SK-N-SH treated with all-trans-retinoic acid at 6 μM for 48 hours (cell line): ENCODE results near the gene AKR1B15.

ENCODE experiments used
- ATAC-seq: fragments of 200-7000 bp; cut with Tn5 transposase; 3 replicates; pipeline ENCODE4 v1.9.1; 2020; ENCODE audit warnings: mild to moderate bottlenecking, moderate library complexity
- ARNTL ChIP-seq: fragments of 450-650 bp; formaldehyde crosslinking; IDR thresholded peaks from 2 replicates; pipeline ENCODE4 v1.5.0; 2020; ENCODE audit warnings: low read depth, mild to moderate bottlenecking, moderate library complexity, borderline replicate concordance
- BACH2 ChIP-seq: fragments of 250-450 bp; sonication (Bioruptor Pico); IDR thresholded peaks from 2 replicates; pipeline ENCODE4 v1.9.0; 2021; ENCODE audit warnings: mild to moderate bottlenecking, borderline replicate concordance
- CREB5 ChIP-seq: fragments of 250-450 bp; sonication (Bioruptor Pico); IDR thresholded peaks from 2 replicates; pipeline ENCODE4 v1.5.1; 2020; ENCODE audit warnings: low read depth, mild to moderate bottlenecking, moderate library complexity
- CSRNP3 ChIP-seq: fragments of 250-450 bp; sonication (Bioruptor Pico); IDR thresholded peaks from 2 replicates; pipeline ENCODE4 v1.5.1; 2021; ENCODE audit warnings: mild to moderate bottlenecking, moderate library complexity
- ESRRG ChIP-seq: fragments of 250-450 bp; sonication (Bioruptor Pico); IDR thresholded peaks from 2 replicates; pipeline ENCODE4 v1.6.1; 2021; ENCODE audit warnings: mild to moderate bottlenecking
- ISL1 ChIP-seq: fragments of 250-450 bp; sonication (Bioruptor Pico); IDR thresholded peaks from 2 replicates; pipeline ENCODE4 v2.1.2; 2022; ENCODE audit warnings: mild to moderate bottlenecking, moderate library complexity
- POU6F1 ChIP-seq: fragments of 250-450 bp; sonication (Bioruptor Pico); IDR thresholded peaks from 2 replicates; pipeline ENCODE4 v1.8.0; 2021; ENCODE audit warnings: low read depth, mild to moderate bottlenecking, moderate library complexity, borderline replicate concordance
- PPARA ChIP-seq: fragments of 250-450 bp; sonication (Bioruptor Pico); IDR thresholded peaks from 2 replicates; pipeline ENCODE4 v1.5.0; 2020; ENCODE audit warnings: mild to moderate bottlenecking, borderline replicate concordance
- RARB ChIP-seq: fragments of 250-450 bp; sonication (Bioruptor Pico); IDR thresholded peaks from 2 replicates; pipeline ENCODE4 v1.8.0; 2021; ENCODE audit warnings: mild to moderate bottlenecking, moderate library complexity
- SNAI2 ChIP-seq: fragments of 250-450 bp; sonication (Bioruptor Pico); IDR thresholded peaks from 2 replicates; pipeline ENCODE4 v1.5.0; 2020; ENCODE audit warnings: mild to moderate bottlenecking, moderate library complexity
- TCF4 ChIP-seq: fragments of 250-450 bp; sonication (Bioruptor Pico); IDR thresholded peaks from 2 replicates; pipeline ENCODE4 v1.8.0; 2021; ENCODE audit warnings: mild to moderate bottlenecking, moderate library complexity, borderline replicate concordance
- TOX ChIP-seq: fragments of 250-450 bp; sonication (Bioruptor Pico); IDR thresholded peaks from 2 replicates; pipeline ENCODE4 v1.8.0; 2021; ENCODE audit warnings: mild to moderate bottlenecking, moderate library complexity, borderline replicate concordance
- ZC3H10 ChIP-seq: fragments of 250-450 bp; sonication (Bioruptor Pico); IDR thresholded peaks from 2 replicates; pipeline ENCODE4 v1.5.1; 2021; ENCODE audit warnings: mild to moderate bottlenecking, moderate library complexity
- ZFP3 ChIP-seq: fragments of 250-450 bp; sonication (Bioruptor Pico); IDR thresholded peaks from 2 replicates; pipeline ENCODE4 v1.5.0; 2020; ENCODE audit warnings: mild to moderate bottlenecking, moderate library complexity
- ZFP30 ChIP-seq: fragments of 450-650 bp; formaldehyde crosslinking; IDR thresholded peaks from 2 replicates; pipeline ENCODE4 v1.5.0; 2022; ENCODE audit warnings: mild to moderate bottlenecking, moderate library complexity
- ZNF565 ChIP-seq: fragments of 450-650 bp; formaldehyde crosslinking; conservative IDR thresholded peaks from 2 replicates; pipeline ENCODE4 v1.5.0; 2020; ENCODE audit warnings: low read depth, mild to moderate bottlenecking, moderate library complexity
- ZNF70 ChIP-seq: fragments of 450-650 bp; formaldehyde crosslinking; IDR thresholded peaks from 2 replicates; pipeline ENCODE4 v1.5.0; 2020; ENCODE audit warnings: mild to moderate bottlenecking, moderate library complexity
- TF ChIP-seq, protein P1 (sequence below): fragments of 250-450 bp; sonication (Bioruptor Pico); IDR thresholded peaks from 2 replicates; pipeline ENCODE4 v1.8.0; 2020; ENCODE audit warnings: mild to moderate bottlenecking, moderate library complexity, borderline replicate concordance
- TF ChIP-seq, protein P2 (sequence below): fragments of 250-450 bp; sonication (Bioruptor Pico); IDR thresholded peaks from 2 replicates; pipeline ENCODE4 v1.5.0; 2020; ENCODE audit warnings: mild to moderate bottlenecking, moderate library complexity

The AKR1B15 gene

DNA sequence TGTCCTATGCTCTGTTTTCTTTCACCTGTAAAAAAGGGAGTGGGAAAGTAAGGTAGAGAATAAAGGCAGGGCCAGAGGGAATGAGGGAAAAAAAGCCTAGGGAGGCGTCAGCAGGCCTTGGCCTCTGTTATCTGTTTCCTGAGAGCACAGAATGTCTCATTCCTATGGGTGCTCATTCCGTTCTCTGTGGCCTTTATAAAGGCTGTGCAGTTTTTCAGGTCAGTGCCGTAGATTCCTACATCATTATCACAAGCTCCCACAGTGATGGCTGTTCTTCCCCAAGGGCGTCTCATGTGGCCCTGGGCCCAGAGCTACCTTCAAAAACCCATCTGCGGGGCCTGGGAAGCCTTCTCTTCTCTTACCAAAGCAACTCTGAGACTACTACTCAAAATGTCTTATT, 38.3 kb upstream of the AKR1B15 start:
- TF ChIP-seq, protein P1, sequence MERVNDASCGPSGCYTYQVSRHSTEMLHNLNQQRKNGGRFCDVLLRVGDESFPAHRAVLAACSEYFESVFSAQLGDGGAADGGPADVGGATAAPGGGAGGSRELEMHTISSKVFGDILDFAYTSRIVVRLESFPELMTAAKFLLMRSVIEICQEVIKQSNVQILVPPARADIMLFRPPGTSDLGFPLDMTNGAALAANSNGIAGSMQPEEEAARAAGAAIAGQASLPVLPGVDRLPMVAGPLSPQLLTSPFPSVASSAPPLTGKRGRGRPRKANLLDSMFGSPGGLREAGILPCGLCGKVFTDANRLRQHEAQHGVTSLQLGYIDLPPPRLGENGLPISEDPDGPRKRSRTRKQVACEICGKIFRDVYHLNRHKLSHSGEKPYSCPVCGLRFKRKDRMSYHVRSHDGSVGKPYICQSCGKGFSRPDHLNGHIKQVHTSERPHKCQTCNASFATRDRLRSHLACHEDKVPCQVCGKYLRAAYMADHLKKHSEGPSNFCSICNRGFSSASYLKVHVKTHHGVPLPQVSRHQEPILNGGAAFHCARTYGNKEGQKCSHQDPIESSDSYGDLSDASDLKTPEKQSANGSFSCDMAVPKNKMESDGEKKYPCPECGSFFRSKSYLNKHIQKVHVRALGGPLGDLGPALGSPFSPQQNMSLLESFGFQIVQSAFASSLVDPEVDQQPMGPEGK (CRISPR knock-in tag): no peak
- no peak for TF ChIP-seq SNAI2 (CRISPR knock-in tag)
- TF ChIP-seq BACH2: no peak
- TF ChIP-seq CREB5 (CRISPR knock-in tag): no peak
- ATAC-seq: no peak

DNA sequence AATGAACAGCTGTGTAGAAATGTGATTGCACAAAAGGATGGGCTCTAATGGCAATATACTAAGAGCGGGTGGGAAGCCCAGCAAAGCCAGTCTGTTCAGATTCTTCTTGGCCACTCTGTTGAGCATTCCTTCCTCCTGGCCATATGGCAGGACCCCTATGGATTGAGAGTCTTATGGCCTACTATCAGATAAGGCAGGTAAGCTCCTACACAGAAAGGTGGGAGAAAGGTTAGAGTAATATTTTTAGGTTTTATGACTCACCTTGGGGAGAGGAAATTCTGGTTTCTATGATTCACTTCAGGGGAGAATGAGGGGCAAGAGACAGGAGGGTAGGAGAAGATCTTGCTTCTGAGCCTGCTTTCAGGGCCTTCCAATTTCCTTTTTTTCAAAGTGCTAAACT, 36.6 kb upstream of the AKR1B15 start:
- TF ChIP-seq ARNTL (CRISPR knock-in tag) (no peak), ISL1 (no peak), POU6F1 (no peak), ZNF565 (no peak), ZNF70 (CRISPR knock-in tag) (no peak), BACH2 (no peak), CREB5 (CRISPR knock-in tag) (no peak), TOX (no peak), SNAI2 (CRISPR knock-in tag) (no peak)
- TF ChIP-seq, protein P1 (CRISPR knock-in tag): no peak
- ATAC-seq: no peak

GRCh38 chr7:134513169-134513752, 35.6 kb upstream of the AKR1B15 start:
- TF ChIP-seq TCF4 (CRISPR knock-in tag) (no peak), ZFP30 (CRISPR knock-in tag) (no peak), ZC3H10 (CRISPR knock-in tag) (no peak), RARB (no peak), ESRRG (CRISPR knock-in tag) (no peak), CSRNP3 (CRISPR knock-in tag) (no peak), ARNTL (CRISPR knock-in tag) (no peak), PPARA (CRISPR knock-in tag) (no peak), ISL1 (no peak), BACH2 (no peak), ZFP3 (CRISPR knock-in tag) (no peak), CREB5 (CRISPR knock-in tag) (no peak)
- TF ChIP-seq, protein P1 (CRISPR knock-in tag): no peak
- TF ChIP-seq, protein P2, sequence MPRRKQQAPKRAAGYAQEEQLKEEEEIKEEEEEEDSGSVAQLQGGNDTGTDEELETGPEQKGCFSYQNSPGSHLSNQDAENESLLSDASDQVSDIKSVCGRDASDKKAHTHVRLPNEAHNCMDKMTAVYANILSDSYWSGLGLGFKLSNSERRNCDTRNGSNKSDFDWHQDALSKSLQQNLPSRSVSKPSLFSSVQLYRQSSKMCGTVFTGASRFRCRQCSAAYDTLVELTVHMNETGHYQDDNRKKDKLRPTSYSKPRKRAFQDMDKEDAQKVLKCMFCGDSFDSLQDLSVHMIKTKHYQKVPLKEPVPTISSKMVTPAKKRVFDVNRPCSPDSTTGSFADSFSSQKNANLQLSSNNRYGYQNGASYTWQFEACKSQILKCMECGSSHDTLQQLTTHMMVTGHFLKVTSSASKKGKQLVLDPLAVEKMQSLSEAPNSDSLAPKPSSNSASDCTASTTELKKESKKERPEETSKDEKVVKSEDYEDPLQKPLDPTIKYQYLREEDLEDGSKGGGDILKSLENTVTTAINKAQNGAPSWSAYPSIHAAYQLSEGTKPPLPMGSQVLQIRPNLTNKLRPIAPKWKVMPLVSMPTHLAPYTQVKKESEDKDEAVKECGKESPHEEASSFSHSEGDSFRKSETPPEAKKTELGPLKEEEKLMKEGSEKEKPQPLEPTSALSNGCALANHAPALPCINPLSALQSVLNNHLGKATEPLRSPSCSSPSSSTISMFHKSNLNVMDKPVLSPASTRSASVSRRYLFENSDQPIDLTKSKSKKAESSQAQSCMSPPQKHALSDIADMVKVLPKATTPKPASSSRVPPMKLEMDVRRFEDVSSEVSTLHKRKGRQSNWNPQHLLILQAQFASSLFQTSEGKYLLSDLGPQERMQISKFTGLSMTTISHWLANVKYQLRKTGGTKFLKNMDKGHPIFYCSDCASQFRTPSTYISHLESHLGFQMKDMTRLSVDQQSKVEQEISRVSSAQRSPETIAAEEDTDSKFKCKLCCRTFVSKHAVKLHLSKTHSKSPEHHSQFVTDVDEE (CRISPR knock-in tag): no peak

More at GRCh38 chr7:134513169-134513752, 35.6 kb upstream of the AKR1B15 start:
- peak; percentile 82 for ATAC-seq
